A549 (cell line): Measurements from ENCODE around the gene SLC9A9. TPM values are rescaled to one million over a fixed set of nuclear protein-coding genes. Genes with fewer than 3 reads are reported as not detected.

Experiments used
- ATAC-seq, 2 experiments: fragments of 200-7000 bp in 1 of 2; fragments of >200 bp in 1 of 2; cut with Nextera tagmentation in 1 of 2; cut with Tn5 transposase in 1 of 2; 3 replicates each; pipeline versions ENCODE4 v1.8.0 to v1.9.1; 2018 to 2020; ENCODE audit warnings: mild to moderate bottlenecking in 1 of 2, moderate library complexity in 1 of 2
- CTCF ChIA-PET: fragments of 300-600 bp; sonication (Branson Sonifier 250); formaldehyde crosslinking; extraction: SDS; loops from one replicate; lab custom pipeline; 2021; ENCODE audit warnings: antibody characterized with exemption, inconsistent platforms; lab: Yijun Ruan, JAX
- POLR2A ChIA-PET: fragments of 350-600 bp; formaldehyde crosslinking; extraction: SDS; loops from one replicate; lab custom pipeline; 2021; ENCODE audit warnings: antibody characterized with exemption, inconsistent platforms; lab: Yijun Ruan, JAX
- DNase-seq, 2 experiments: peaks; one replicate each; pipeline versions ENCODE4 v3.0.0 to v3.0.0-alpha.2; 2011 to 2016; ENCODE audit warnings: low read depth in 1 of 2, low spot score in 1 of 2
- FAIRE-seq: peaks from 2 replicates; lab custom pipeline; 2011; peaks lifted over from hg19 to GRCh38; lab: Jason Lieb, UNC
- H3K27ac ChIP-seq, 2 experiments: fragments of >200 bp; sonication (Bioruptor Twin); formaldehyde crosslinking; 3 replicates each; pipeline ENCODE4 v1.5.1; 2016 to 2017
- H3K4me1 ChIP-seq: fragments of >200 bp; sonication (Bioruptor Twin); formaldehyde crosslinking; 3 replicates; pipeline ENCODE4 v1.6.1; 2016
- H3K4me2 ChIP-seq: fragments of >200 bp; sonication (Bioruptor Twin); formaldehyde crosslinking; 3 replicates; pipeline ENCODE4 v1.6.1; 2016
- H3K4me3 ChIP-seq: fragments of >200 bp; sonication (Bioruptor Twin); formaldehyde crosslinking; 3 replicates; pipeline ENCODE4 v1.5.1; 2016
- H3K9me3 ChIP-seq: fragments of >200 bp; sonication (Bioruptor Twin); formaldehyde crosslinking; 3 replicates; pipeline ENCODE4 v1.6.1; 2016
- BCL3 ChIP-seq: fragments of >200 bp; sonication (Bioruptor Twin); formaldehyde crosslinking; IDR thresholded peaks from 3 replicates; pipeline ENCODE4 v1.6.1; 2016
- CBX8 ChIP-seq: fragments of 200-600 bp; sonication (generic); IDR thresholded peaks from 2 replicates; pipeline ENCODE4 v1.6.1; 2016
- CEBPB ChIP-seq, 2 experiments: fragments of >200 bp in 1 of 2; sonication (Bioruptor Twin) in 1 of 2; formaldehyde crosslinking in 1 of 2; IDR thresholded peaks; 2 replicates each; pipeline ENCODE4 v1.6.1; 2012 to 2016
- FOXS1 ChIP-seq: fragments of 250-450 bp; sonication (Bioruptor Pico); IDR thresholded peaks from 2 replicates; pipeline ENCODE4 v1.5.0; 2020; ENCODE audit warnings: mild to moderate bottlenecking, moderate library complexity
- HDAC2 ChIP-seq: fragments of 200-600 bp; sonication (generic); IDR thresholded peaks from 2 replicates; pipeline ENCODE4 v1.6.1; 2016
- KDM1A ChIP-seq: fragments of 200-600 bp; sonication (generic); IDR thresholded peaks from 2 replicates; pipeline ENCODE4 v1.6.1; 2016; ENCODE audit warnings: low read depth, mild to moderate bottlenecking
- KDM5A ChIP-seq: fragments of 200-600 bp; sonication (generic); IDR thresholded peaks from 2 replicates; pipeline ENCODE4 v1.6.1; 2016; ENCODE audit warnings: antibody characterized with exemption, mild to moderate bottlenecking
- MAZ ChIP-seq: fragments of 150-350 bp; IDR thresholded peaks from 2 replicates; pipeline ENCODE4 v1.6.1; 2014; ENCODE audit warnings: antibody characterized with exemption, low read depth, low read length, borderline replicate concordance
- MYC ChIP-seq: IDR thresholded peaks from 2 replicates; pipeline ENCODE4 v1.6.1; 2012; ENCODE audit warnings: mild to moderate bottlenecking, inconsistent platforms, low read length, improper control_type of control experiment, borderline replicate concordance
- NFE2L2 ChIP-seq: fragments of 150-350 bp; conservative IDR thresholded peaks from 2 replicates; pipeline ENCODE4 v1.6.1; 2014; ENCODE audit warnings: low read length
- NR3C1 ChIP-seq: fragments of >200 bp; sonication (Bioruptor Twin); formaldehyde crosslinking; IDR thresholded peaks from 3 replicates; pipeline ENCODE4 v1.6.1; 2017
- PHF8 ChIP-seq: fragments of 200-600 bp; sonication (generic); IDR thresholded peaks from 2 replicates; pipeline ENCODE4 v1.6.1; 2016; ENCODE audit warnings: low read depth, mild to moderate bottlenecking, antibody characterized with exemption, moderate library complexity, borderline replicate concordance
- RAD21 ChIP-seq, 2 experiments: fragments of >200 bp in 1 of 2; sonication (Bioruptor Twin) in 1 of 2; formaldehyde crosslinking in 1 of 2; IDR thresholded peaks in 1 of 2; conservative IDR thresholded peaks in 1 of 2; 2 replicates in 1 of 2; 3 replicates in 1 of 2; pipeline ENCODE4 v1.6.1; 2012 to 2018; ENCODE audit warnings: inconsistent platforms in 1 of 2
- RARB ChIP-seq: fragments of 250-450 bp; sonication (Bioruptor Pico); IDR thresholded peaks from 2 replicates; pipeline ENCODE4 v1.8.0; 2021; ENCODE audit warnings: mild to moderate bottlenecking, moderate library complexity
- RFX5 ChIP-seq: fragments of 450-650 bp; IDR thresholded peaks from 2 replicates; pipeline ENCODE4 v1.7.1; 2014; ENCODE audit warnings: antibody characterized with exemption, mild to moderate bottlenecking, moderate library complexity
- SREBF2 ChIP-seq: fragments of 450-650 bp; IDR thresholded peaks from 2 replicates; pipeline ENCODE4 v1.6.1; 2014; ENCODE audit warnings: mild to moderate bottlenecking, moderate library complexity
- TFCP2L1 ChIP-seq: fragments of 250-450 bp; sonication (Bioruptor Pico); IDR thresholded peaks from 2 replicates; pipeline ENCODE4 v1.5.0; 2021; ENCODE audit warnings: mild to moderate bottlenecking
- WGBS: methylation state at CpG from one replicate; pipeline ENCODE4 v1.1.6; 2017; ENCODE audit errors: missing lambda C conversion rate; 5-methylcytosine and 5-hydroxymethylcytosine counted together
- polyA plus RNA-seq, 4 experiments: library from polyadenylated mRNA; depleted of rRNA in 3 of 4; stranded (reverse); fragments of >200 nt; fragmentation: RNase III in 1 of 4; extraction: RNeasy Plus Mini Kit Qiagen cat#74134 plus additional on column Dnase treatment in 1 of 4; gene quantifications; 2 replicates in 3 of 4; 3 replicates in 1 of 4; pipeline ENCODE4 v1.2.3, GENCODE V29; 2011 to 2017
- TF ChIP-seq, protein P1 (sequence below): IDR thresholded peaks from 2 replicates; pipeline ENCODE4 v1.6.1; 2012
- TF ChIP-seq, protein P2 (sequence below): IDR thresholded peaks from 2 replicates; pipeline ENCODE4 v1.6.1; 2012
- TF ChIP-seq, protein P3 (sequence below): fragments of >200 bp; sonication (Bioruptor Twin); formaldehyde crosslinking; IDR thresholded peaks from 3 replicates; pipeline ENCODE4 v1.5.1; 2016

Gene SLC9A9
- polyA plus RNA-seq, 2 of the 4 experiments (the other 2 are of a cell fraction) = 0.10 to 0.32 TPM

DNA sequence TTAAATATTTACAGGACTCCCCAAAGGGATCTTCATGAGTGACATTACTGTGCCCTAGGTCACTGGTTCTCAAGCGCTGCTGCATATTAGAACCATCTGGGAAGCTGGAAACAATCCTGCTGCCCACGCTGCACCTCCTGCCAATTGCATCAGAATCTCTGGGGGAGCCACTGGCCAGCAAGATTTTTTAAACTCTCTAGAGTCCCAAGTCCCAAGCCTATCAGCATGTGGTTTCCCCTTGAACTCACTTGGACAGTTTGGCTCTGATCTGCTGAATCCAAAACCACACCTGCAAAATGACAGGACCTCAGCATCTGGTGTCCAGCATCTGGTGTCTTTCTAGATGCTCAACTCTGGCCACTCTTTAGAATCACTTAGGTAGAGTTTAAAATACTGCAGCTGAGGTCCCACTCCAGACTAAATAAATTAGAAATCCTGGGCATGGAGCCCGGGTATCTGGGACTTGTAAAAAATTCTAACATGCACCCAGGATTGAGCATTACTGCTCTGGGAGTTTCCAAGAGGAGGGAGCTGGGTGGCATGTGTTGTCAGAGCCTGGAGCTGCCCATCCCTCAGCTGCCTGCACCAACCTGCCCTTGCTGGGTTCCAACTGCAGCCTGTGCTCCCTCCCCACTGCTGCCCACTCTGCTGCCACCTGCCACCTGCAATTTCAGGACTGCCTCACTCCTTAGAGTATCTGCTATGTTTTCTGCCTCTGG lies 311.3 kb downstream of the SLC9A9 start:
- ChIA-PET CTCF (no interaction called here), POLR2A (no interaction called here)
- H3K27ac ChIP-seq = no peak overlapping the region
- ATAC-seq (no peak), DNase-seq (no peak), FAIRE-seq (no peak)
- no peaks in the 10 kb centered on the region for H3K9me3 ChIP-seq
- 40% methylated on average over 3 of the region's 3 CpGs for WGBS
- H3K4me3 ChIP-seq = no peak overlapping the region
- TF ChIP-seq NFE2L2 (no peak), MAZ (no peak), RFX5 (no peak), PHF8 (no peak), MYC (no peak), BCL3 (no peak), RAD21 (conservative IDR thresholded peaks at IDR 0.05 in 1 of 2, IDR thresholded peaks at IDR 0.05 in 1 of 2) (no peak)
- TF ChIP-seq, protein P1, sequence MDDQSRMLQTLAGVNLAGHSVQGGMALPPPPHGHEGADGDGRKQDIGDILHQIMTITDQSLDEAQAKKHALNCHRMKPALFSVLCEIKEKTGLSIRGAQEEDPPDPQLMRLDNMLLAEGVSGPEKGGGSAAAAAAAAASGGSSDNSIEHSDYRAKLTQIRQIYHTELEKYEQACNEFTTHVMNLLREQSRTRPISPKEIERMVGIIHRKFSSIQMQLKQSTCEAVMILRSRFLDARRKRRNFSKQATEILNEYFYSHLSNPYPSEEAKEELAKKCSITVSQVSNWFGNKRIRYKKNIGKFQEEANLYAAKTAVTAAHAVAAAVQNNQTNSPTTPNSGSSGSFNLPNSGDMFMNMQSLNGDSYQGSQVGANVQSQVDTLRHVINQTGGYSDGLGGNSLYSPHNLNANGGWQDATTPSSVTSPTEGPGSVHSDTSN = no peak
- H3K4me2 ChIP-seq = no peak overlapping the region
- H3K4me1 ChIP-seq = no peaks in the 10 kb centered on the region

DNA sequence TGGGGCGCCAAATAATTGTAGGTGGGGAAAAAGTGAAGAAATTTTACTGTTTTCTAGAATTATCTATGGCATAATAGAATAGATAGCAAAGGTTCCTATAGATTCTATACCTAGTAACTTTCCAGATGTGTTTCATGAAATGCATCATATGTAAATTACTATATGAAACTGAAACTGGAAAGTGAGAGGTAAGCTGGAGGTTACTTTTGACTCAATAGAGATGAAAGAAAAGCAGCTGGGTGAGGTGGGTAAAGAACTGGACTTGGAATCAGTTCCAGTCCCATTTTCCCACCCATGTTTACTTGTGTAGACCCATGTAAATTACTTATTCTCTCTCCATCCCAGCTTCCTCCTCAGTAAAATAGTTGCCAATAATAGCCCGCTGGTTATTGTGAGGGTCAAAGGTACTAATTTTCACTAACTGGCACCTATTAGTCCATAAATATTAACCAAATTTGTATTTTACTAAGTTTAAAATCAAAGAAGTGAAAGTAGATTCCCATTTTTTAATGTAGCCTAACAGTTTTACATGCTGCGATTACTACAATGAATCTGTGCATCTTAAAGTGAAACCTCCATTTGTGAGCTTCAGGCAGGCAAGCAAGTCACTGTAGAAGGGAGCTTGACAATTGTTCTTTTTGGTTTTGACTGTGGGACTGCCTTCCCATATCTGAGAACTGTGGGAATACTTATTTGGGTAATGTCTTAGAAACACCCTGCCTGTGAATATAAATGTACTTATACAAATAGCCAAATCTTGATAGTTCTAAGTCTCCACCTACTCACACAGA lies 312.1 kb downstream of the SLC9A9 start:
- ATAC-seq (no peak), FAIRE-seq (no peak), DNase-seq (no peak)
- TF ChIP-seq HDAC2 (no peak), KDM1A (no peak), FOXS1 (no peak), KDM5A (no peak), CBX8 (no peak), TFCP2L1 (CRISPR knock-in tag) (no peak), RFX5 (no peak), SREBF2 (no peak), CEBPB (IDR thresholded peaks at IDR 0.05) (no peak), NR3C1 (no peak), MAZ (no peak), RARB (CRISPR knock-in tag) (no peak)
- TF ChIP-seq, protein P2, sequence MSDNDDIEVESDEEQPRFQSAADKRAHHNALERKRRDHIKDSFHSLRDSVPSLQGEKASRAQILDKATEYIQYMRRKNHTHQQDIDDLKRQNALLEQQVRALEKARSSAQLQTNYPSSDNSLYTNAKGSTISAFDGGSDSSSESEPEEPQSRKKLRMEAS = no peak
- TF ChIP-seq, protein P3, sequence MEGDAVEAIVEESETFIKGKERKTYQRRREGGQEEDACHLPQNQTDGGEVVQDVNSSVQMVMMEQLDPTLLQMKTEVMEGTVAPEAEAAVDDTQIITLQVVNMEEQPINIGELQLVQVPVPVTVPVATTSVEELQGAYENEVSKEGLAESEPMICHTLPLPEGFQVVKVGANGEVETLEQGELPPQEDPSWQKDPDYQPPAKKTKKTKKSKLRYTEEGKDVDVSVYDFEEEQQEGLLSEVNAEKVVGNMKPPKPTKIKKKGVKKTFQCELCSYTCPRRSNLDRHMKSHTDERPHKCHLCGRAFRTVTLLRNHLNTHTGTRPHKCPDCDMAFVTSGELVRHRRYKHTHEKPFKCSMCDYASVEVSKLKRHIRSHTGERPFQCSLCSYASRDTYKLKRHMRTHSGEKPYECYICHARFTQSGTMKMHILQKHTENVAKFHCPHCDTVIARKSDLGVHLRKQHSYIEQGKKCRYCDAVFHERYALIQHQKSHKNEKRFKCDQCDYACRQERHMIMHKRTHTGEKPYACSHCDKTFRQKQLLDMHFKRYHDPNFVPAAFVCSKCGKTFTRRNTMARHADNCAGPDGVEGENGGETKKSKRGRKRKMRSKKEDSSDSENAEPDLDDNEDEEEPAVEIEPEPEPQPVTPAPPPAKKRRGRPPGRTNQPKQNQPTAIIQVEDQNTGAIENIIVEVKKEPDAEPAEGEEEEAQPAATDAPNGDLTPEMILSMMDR = no peak
- Histone ChIP-seq H3K27ac (no peak overlapping the region), H3K4me2 (no peak overlapping the region), H3K4me1 (no peaks in the 10 kb centered on the region), H3K4me3 (no peak overlapping the region), H3K9me3 (no peaks in the 10 kb centered on the region)
- ChIA-PET POLR2A (no interaction called here), CTCF (no interaction called here)
- 72% methylated on average over 3 of the region's 3 CpGs for WGBS
